Heart right ventricle (tissue), 16 donors: ENCODE results near the gene TXNRD2. TPM values are rescaled to one million over a fixed set of nuclear protein-coding genes. Genes with fewer than 3 reads are reported as not detected.

Experiments used
- ATAC-seq, 8 donors: fragments of 200-7000 bp; cut with Tn5 transposase; one replicate each; pipeline ENCODE4 v1.9.1; 2020; ENCODE audit warnings: mild to moderate bottlenecking in 8 of 8, moderate library complexity in 8 of 8, moderate number of reproducible peaks in 1 of 8
- DNase-seq, 2 donors: peaks; one replicate each; pipeline ENCODE4 v3.0.0-alpha.2; 2020
- H3K27ac ChIP-seq, 10 donors: fragments of 200-600 bp; sonication (generic) in 2 of 10; one replicate each; pipeline versions ENCODE4 v1.5.0 to v1.8.0; 2020 to 2022; ENCODE audit warnings: mild to moderate bottlenecking in 3 of 10
- H3K27me3 ChIP-seq, 7 donors: fragments of 200-600 bp; one replicate each; pipeline ENCODE4 v1.8.0; 2021 to 2022; ENCODE audit warnings: mild to moderate bottlenecking in 2 of 7
- H3K36me3 ChIP-seq, 9 donors: fragments of 200-600 bp; sonication (generic) in 1 of 9; one replicate each; pipeline versions ENCODE4 v1.5.0 to v1.8.0; 2020 to 2022; ENCODE audit warnings: mild to moderate bottlenecking in 2 of 9
- H3K4me1 ChIP-seq, 9 donors: fragments of 200-600 bp; sonication (generic) in 1 of 9; one replicate each; pipeline versions ENCODE4 v1.5.0 to v1.8.0; 2020 to 2022; ENCODE audit warnings: mild to moderate bottlenecking in 4 of 9
- H3K4me3 ChIP-seq, 10 donors: fragments of 200-600 bp; sonication (generic) in 2 of 10; one replicate each; pipeline versions ENCODE4 v1.5.0 to v1.8.0; 2020 to 2022; ENCODE audit warnings: mild to moderate bottlenecking in 7 of 10, moderate library complexity in 2 of 10
- H3K9me3 ChIP-seq, 11 donors: fragments of 200-600 bp in 10 of 11; sonication (generic) in 2 of 11; one replicate each; pipeline versions ENCODE4 v1.5.0 to v1.8.0; 2013 to 2022; ENCODE audit warnings: mild to moderate bottlenecking in 2 of 11, control low read depth in 1 of 11, moderate library complexity in 1 of 11
- WGBS, 2 donors: extraction: QIAGEN DNeasy Blood & Tissue Kit; methylation state at CpG; one replicate each; pipeline ENCODE4 v1.1.7; 2013; ENCODE audit warnings: inconsistent platforms in 1 of 2; 5-methylcytosine and 5-hydroxymethylcytosine counted together
- intact Hi-C, 10 donors: fragments of 100-400 bp; cut with DNase I; formaldehyde crosslinking; loops; one replicate each; pipeline versions ENCODE4 v1.11.1 to v1.14.2; 2022
- polyA plus RNA-seq, 2 donors: library from polyadenylated mRNA; stranded (reverse); fragments of 200-250 nt; gene quantifications; one replicate each; pipeline ENCODE4 v1.2.3, GENCODE V29; 2013
- total RNA-seq, 10 donors: library from RNA; stranded (reverse); fragmentation: NEBNext Ultra II Directional in 3 of 10; extraction: Animal tissue kit (Norgen Biotek cat#: 25700) in 3 of 10; gene quantifications; one replicate each; pipeline versions ENCODE4 v1.2.1 to v1.2.4, GENCODE V29; 2021 to 2023
- TF ChIP-seq, protein P1 (sequence below), 9 donors: fragments of 200-600 bp; sonication (generic) in 2 of 9; IDR thresholded peaks; one replicate each; pipeline versions ENCODE4 v1.5.0 to v1.8.0; 2021 to 2022; ENCODE audit warnings: antibody characterized with exemption in 9 of 9, mild to moderate bottlenecking in 5 of 9, moderate library complexity in 1 of 9
- donor health status: Arrhythmogenic right ventricular cardiomyopathy.
- donor health status: ischemic (EF 13 %, LVEDD 7.1; RV severe dilation, severe dysfunction).
- donor health status: healthy with polysubstance abuse.
- donor health status: DM: no; HTN: yes; CAD: no.
- donor health status: DM: no; HTN: no; CAD: no.
- donor health status: ischemic (EF 25% LVEDD 6.9; RV normal size, moderate dysfunction).
- donor health status: ischemic (EF 25% LVEDD 5.7; RV mildly dilated, moderate dysfunction).
- donor health status: healthy.
- donor health status: DM: yes; HTN: yes; CAD: no.
- donor health status: Ischemic cardiomyopathy.
- donor health status: ischemic (EF 35%, LVEDD 5.7; RV mildly dilated, moderate dysfunction).
- donor health status: nonischemic (EF 11% LVEDD 7.7; RV severe dilation, severe dysfunction).
- donor health status: DM: yes; HTN: yes; CAD: no.
- donor health status: PGD.
- donor health status: ischemic (EF 29% LVEDD 5.4; RV normal size, mild dysfunction).
- donor health status: nonischemic (EF 23%, LVEDD 6.1; RV moderate dilation, normal function).

The TXNRD2 gene
- total and polyA plus RNA-seq, 12 donors = 25.8 to 103 (median 35.0) TPM

GRCh38 chr22:19917389-19918138 is 24.1 kb downstream of the TXNRD2 start:
- 93 to 94% methylated on average over 12 of the region's 12 CpGs for WGBS, 2 donors
- intact Hi-C loops = no loop called here
- ATAC-seq = no peak
- no peak overlapping the region for H3K27ac ChIP-seq
- no peaks in the 10 kb centered on the region for H3K4me1 ChIP-seq
- no peak for DNase-seq
- H3K36me3 ChIP-seq = peaks cover 0 to 74% (median 46%) of the 10 kb centered on the region in 9 donors
- no peak overlapping the region for H3K4me3 ChIP-seq
- TF ChIP-seq, protein P1, sequence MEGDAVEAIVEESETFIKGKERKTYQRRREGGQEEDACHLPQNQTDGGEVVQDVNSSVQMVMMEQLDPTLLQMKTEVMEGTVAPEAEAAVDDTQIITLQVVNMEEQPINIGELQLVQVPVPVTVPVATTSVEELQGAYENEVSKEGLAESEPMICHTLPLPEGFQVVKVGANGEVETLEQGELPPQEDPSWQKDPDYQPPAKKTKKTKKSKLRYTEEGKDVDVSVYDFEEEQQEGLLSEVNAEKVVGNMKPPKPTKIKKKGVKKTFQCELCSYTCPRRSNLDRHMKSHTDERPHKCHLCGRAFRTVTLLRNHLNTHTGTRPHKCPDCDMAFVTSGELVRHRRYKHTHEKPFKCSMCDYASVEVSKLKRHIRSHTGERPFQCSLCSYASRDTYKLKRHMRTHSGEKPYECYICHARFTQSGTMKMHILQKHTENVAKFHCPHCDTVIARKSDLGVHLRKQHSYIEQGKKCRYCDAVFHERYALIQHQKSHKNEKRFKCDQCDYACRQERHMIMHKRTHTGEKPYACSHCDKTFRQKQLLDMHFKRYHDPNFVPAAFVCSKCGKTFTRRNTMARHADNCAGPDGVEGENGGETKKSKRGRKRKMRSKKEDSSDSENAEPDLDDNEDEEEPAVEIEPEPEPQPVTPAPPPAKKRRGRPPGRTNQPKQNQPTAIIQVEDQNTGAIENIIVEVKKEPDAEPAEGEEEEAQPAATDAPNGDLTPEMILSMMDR (IDR thresholded peaks at IDR 0.05) = no peak
- no peaks in the 10 kb centered on the region for H3K27me3 ChIP-seq
- H3K9me3 ChIP-seq = peaks cover 0 to 6% (median 0%) of the 10 kb centered on the region in 11 donors

DNA sequence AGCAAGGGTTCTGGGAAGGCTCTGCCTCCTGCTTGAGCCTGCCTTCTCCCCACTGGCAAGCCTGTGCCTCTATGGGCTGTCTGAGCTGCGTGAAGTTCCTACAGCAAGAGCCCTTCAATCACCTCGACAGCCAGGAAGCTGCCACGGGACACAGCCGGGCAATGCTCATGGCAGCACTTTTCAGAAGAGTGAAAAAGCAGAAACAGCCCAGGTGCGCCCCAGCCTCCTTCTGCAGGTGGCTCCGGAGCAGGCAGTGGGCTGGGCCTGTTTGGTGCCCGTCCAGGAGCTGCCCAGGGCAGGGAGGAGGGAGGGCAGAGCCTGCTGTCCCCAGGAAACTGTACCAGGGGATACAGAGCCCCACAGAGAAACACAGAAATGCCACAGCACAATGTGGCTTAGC is 24.7 kb downstream of the TXNRD2 start:
- no peaks in the 10 kb centered on the region for H3K27me3 ChIP-seq
- no peak overlapping the region for H3K4me3 ChIP-seq
- peaks cover 0 to 81% (median 46%) of the 10 kb centered on the region in 9 donors for H3K36me3 ChIP-seq
- 85 to 89% methylated on average over 7 of the region's 7 CpGs for WGBS, 2 donors
- H3K9me3 ChIP-seq = peaks cover 0 to 6% (median 0%) of the 10 kb centered on the region in 11 donors
- H3K27ac ChIP-seq = no peak overlapping the region
- intact Hi-C loops = no loop called here
- no peaks in the 10 kb centered on the region for H3K4me1 ChIP-seq
- ATAC-seq (no peak), DNase-seq (no peak)
- TF ChIP-seq, protein P1 (IDR thresholded peaks at IDR 0.05) = no peak

GRCh38 chr22:19916006-19916405 is 25.6 kb downstream of the TXNRD2 start:
- H3K9me3 ChIP-seq = peaks cover 0 to 6% (median 0%) of the 10 kb centered on the region in 11 donors
- peaks cover 0 to 90% (median 46%) of the 10 kb centered on the region in 9 donors for H3K36me3 ChIP-seq
- H3K27ac ChIP-seq = no peak overlapping the region
- H3K4me3 ChIP-seq = no peak overlapping the region
- H3K27me3 ChIP-seq = no peaks in the 10 kb centered on the region
- 91% methylated on average over 9 of the region's 9 CpGs for WGBS, 2 donors
- DNase-seq (no peak), ATAC-seq (no peak)
- TF ChIP-seq, protein P1 (IDR thresholded peaks at IDR 0.05) = no peak
- intact Hi-C loops = no loop called here
- no peaks in the 10 kb centered on the region for H3K4me1 ChIP-seq

DNA sequence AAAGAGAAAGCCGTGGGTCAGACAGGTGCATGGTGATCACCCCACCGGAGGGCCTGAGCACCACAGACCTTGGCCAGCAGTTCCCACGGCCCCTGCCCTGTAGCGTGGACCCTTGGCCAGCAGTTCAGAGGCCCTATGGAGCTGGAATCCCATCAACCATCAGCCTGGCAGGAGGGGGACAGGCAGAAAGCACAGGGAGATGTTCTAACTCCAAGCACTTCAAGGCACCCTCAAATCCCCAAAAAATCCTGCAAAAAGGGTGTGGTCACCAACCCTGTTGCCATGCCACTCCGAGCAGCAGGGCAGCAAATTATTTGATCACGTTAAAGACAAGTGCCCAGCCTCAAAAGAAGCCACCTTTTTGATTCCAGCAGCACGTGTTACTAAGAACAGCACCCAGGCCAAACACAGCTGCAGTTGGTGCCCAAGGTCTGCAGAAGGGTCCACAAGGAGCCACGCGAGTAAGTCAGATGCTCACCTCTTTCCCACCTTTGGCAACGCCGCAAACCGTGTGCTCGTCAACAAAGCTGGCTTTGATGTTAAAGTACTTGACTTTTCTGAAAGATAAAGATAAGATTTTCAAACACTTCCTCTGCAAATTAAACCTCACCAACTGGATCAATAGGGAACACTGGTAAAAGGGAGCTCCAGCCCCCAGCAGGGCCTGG is 26.2 kb downstream of the TXNRD2 start:
- Histone ChIP-seq H3K36me3 (peaks cover 0 to 94% (median 46%) of the 10 kb centered on the region in 9 donors), H3K9me3 (peaks cover 0 to 6% (median 0%) of the 10 kb centered on the region in 11 donors), H3K4me1 (no peaks in the 10 kb centered on the region), H3K27me3 (no peaks in the 10 kb centered on the region), H3K4me3 (no peak overlapping the region), H3K27ac (no peak overlapping the region)
- TF ChIP-seq, protein P1 (IDR thresholded peaks at IDR 0.05) = no peak
- DNase-seq = no peak
- ATAC-seq = no peak
- 88% methylated on average over 13 of the region's 13 CpGs for WGBS, 2 donors
- intact Hi-C loops = no loop called here
